WERI-Rb-1 (cell line): ENCODE measurements around the gene KRTAP6-1.

Source experiments
- DNase-seq: peaks from one replicate; pipeline ENCODE4 v3.0.0-alpha.2; 2020
- H3K27ac ChIP-seq: fragments of 250-450 bp; sonication (Bioruptor Pico); 2 replicates; pipeline ENCODE4 v1.5.1; 2020; ENCODE audit warnings: mild to moderate bottlenecking, moderate library complexity
- H3K27me3 ChIP-seq: fragments of 250-450 bp; sonication (Bioruptor Pico); 2 replicates; pipeline ENCODE4 v1.5.1; 2021; ENCODE audit warnings: mild to moderate bottlenecking, low read depth, moderate library complexity; ENCODE audit not compliant: insufficient read depth, severe bottlenecking
- H3K36me3 ChIP-seq: fragments of 250-450 bp; sonication (Bioruptor Pico); 2 replicates; pipeline ENCODE4 v1.5.1; 2020; ENCODE audit warnings: mild to moderate bottlenecking, moderate library complexity
- H3K4me3 ChIP-seq: 2 replicates; pipeline ENCODE4 v1.5.1; 2011; ENCODE audit warnings: low read depth, mild to moderate bottlenecking, control low read depth, low read length
- H3K9me3 ChIP-seq: fragments of 250-450 bp; sonication (Bioruptor Pico); 2 replicates; pipeline ENCODE4 v1.5.1; 2021; ENCODE audit warnings: mild to moderate bottlenecking, moderate library complexity; ENCODE audit not compliant: severe bottlenecking
- CTCF ChIP-seq: IDR thresholded peaks from 2 replicates; pipeline ENCODE4 v1.5.1; 2011; ENCODE audit warnings: low read depth, mild to moderate bottlenecking, control low read depth, inconsistent platforms, low read length

Gene KRTAP6-1

GRCh38 chr21:30577766-30578165 lies 36.0 kb downstream of the KRTAP6-1 start:
- Histone ChIP-seq H3K9me3 (no peaks in the 10 kb centered on the region), H3K36me3 (no peaks in the 10 kb centered on the region), H3K27ac (no peak overlapping the region), H3K4me3 (no peak overlapping the region), H3K27me3 (peaks cover 92% of the 10 kb centered on the region)
- no peak for DNase-seq
- no peak for TF ChIP-seq CTCF

- no peaks in the 10 kb centered on the region for H3K9me3 ChIP-seq
- H3K27ac ChIP-seq, result no peak overlapping the region
- no peaks in the 10 kb centered on the region for H3K36me3 ChIP-seq
- peaks cover 72% of the 10 kb centered on the region for H3K27me3 ChIP-seq
- H3K4me3 ChIP-seq, result no peak overlapping the region
- no peak for DNase-seq
- no peak for TF ChIP-seq CTCF
These were observed 46.1 kb downstream of the KRTAP6-1 start for GRCh38 chr21:30567617-30568016.

- H3K4me3 ChIP-seq, result no peak overlapping the region
- no peaks in the 10 kb centered on the region for H3K36me3 ChIP-seq
- H3K9me3 ChIP-seq, result no peaks in the 10 kb centered on the region
- H3K27ac ChIP-seq, result no peak overlapping the region
- TF ChIP-seq CTCF, result no peak
- DNase-seq, result no peak
- peaks cover 64% of the 10 kb centered on the region for H3K27me3 ChIP-seq
These were observed 50.1 kb downstream of the KRTAP6-1 start for GRCh38 chr21:30563630-30564029.
